Liver (tissue), 9 donors: ENCODE results near the gene CENPN. TPM values are rescaled to one million over a fixed set of nuclear protein-coding genes. Genes with fewer than 3 reads are reported as not detected.

Experiments
- DNase-seq: peaks from one replicate; pipeline ENCODE4 v3.0.0-alpha.2; 2017; ENCODE audit warnings: low spot score
- H3K27ac ChIP-seq, 2 donors: one replicate each; pipeline ENCODE4 v1.7.0; 2013; ENCODE audit warnings: inconsistent platforms in 2 of 2, low read length in 2 of 2, control low read depth in 1 of 2, low read depth in 1 of 2, mild to moderate bottlenecking in 1 of 2
- H3K27me3 ChIP-seq, 4 donors: one replicate each; pipeline versions ENCODE4 v1.6.1 to v1.7.0; 2013; ENCODE audit warnings: low read length in 3 of 4, inconsistent platforms in 1 of 4, mild to moderate bottlenecking in 1 of 4, moderate library complexity in 1 of 4; ENCODE audit not compliant: control insufficient read depth in 4 of 4, insufficient read depth in 4 of 4
- H3K36me3 ChIP-seq, 4 donors: one replicate each; pipeline versions ENCODE4 v1.6.1 to v1.7.0; 2013; ENCODE audit warnings: low read length in 3 of 4, mild to moderate bottlenecking in 3 of 4, low read depth in 1 of 4, moderate library complexity in 1 of 4; ENCODE audit not compliant: control insufficient read depth in 4 of 4, insufficient read depth in 3 of 4
- H3K4me1 ChIP-seq, 4 donors: one replicate each; pipeline versions ENCODE4 v1.6.1 to v1.7.0; 2013; ENCODE audit warnings: low read length in 3 of 4, mild to moderate bottlenecking in 3 of 4, moderate library complexity in 1 of 4; ENCODE audit not compliant: control insufficient read depth in 4 of 4, insufficient read depth in 4 of 4
- H3K4me3 ChIP-seq, 3 donors: one replicate each; pipeline versions ENCODE4 v1.6.1 to v1.7.0; 2013; ENCODE audit warnings: low read length in 3 of 3, control low read depth in 1 of 3, low read depth in 1 of 3, mild to moderate bottlenecking in 1 of 3
- H3K9ac ChIP-seq, 2 donors: one replicate each; pipeline ENCODE4 v1.7.0; 2013; ENCODE audit warnings: low read length in 2 of 2, mild to moderate bottlenecking in 2 of 2, moderate library complexity in 2 of 2, control low read depth in 1 of 2, low read depth in 1 of 2
- H3K9me3 ChIP-seq, 4 donors: one replicate each; pipeline versions ENCODE4 v1.6.1 to v1.7.0; 2013; ENCODE audit warnings: low read length in 3 of 4; ENCODE audit not compliant: control insufficient read depth in 4 of 4
- CTCF ChIP-seq: fragments of 150-350 bp; IDR thresholded peaks from 2 replicates; pipeline ENCODE4 v1.5.1; 2017; ENCODE audit warnings: improper control_type of control experiment, low read depth, low read length; ENCODE audit not compliant: missing input control
- EGR1 ChIP-seq, 2 donors: IDR thresholded peaks; 2 replicates each; pipeline ENCODE4 v1.6.1; 2016 to 2018; ENCODE audit warnings: antibody characterized with exemption in 2 of 2, low read depth in 2 of 2
- FOXA2 ChIP-seq: IDR thresholded peaks from 2 replicates; pipeline ENCODE4 v1.6.1; 2016; ENCODE audit warnings: antibody characterized with exemption
- GABPA ChIP-seq, 2 donors: IDR thresholded peaks in 1 of 2; conservative IDR thresholded peaks in 1 of 2; 2 replicates each; pipeline ENCODE4 v1.6.1; 2016; ENCODE audit warnings: antibody characterized with exemption in 2 of 2, mild to moderate bottlenecking in 1 of 2, moderate library complexity in 1 of 2
- HNF4A ChIP-seq, 2 donors: conservative IDR thresholded peaks; 2 replicates each; pipeline ENCODE4 v1.6.1; 2016; ENCODE audit warnings: antibody characterized with exemption in 2 of 2, mild to moderate bottlenecking in 2 of 2
- HNF4G ChIP-seq: IDR thresholded peaks from 2 replicates; pipeline ENCODE4 v1.6.1; 2016; ENCODE audit warnings: antibody characterized with exemption
- NR2F2 ChIP-seq: IDR thresholded peaks from 2 replicates; pipeline ENCODE4 v1.6.1; 2016; ENCODE audit warnings: antibody characterized with exemption
- RAD21 ChIP-seq, 2 donors: IDR thresholded peaks; 2 replicates each; pipeline ENCODE4 v1.6.1; 2016; ENCODE audit warnings: antibody characterized with exemption in 2 of 2, mild to moderate bottlenecking in 2 of 2
- REST ChIP-seq: IDR thresholded peaks from 2 replicates; pipeline ENCODE4 v1.6.1; 2016; ENCODE audit warnings: antibody characterized with exemption, mild to moderate bottlenecking
- RXRA ChIP-seq, 2 donors: IDR thresholded peaks; 2 replicates each; pipeline ENCODE4 v1.6.1; 2017 to 2018; ENCODE audit warnings: antibody characterized with exemption in 2 of 2, mild to moderate bottlenecking in 1 of 2
- TAF1 ChIP-seq: conservative IDR thresholded peaks from 2 replicates; pipeline ENCODE4 v1.6.1; 2016; ENCODE audit warnings: antibody characterized with exemption, mild to moderate bottlenecking
- WGBS: extraction: QIAGEN DNeasy Blood & Tissue Kit; methylation state at CpG from one replicate; pipeline ENCODE4 v1.1.7; 2013; 5-methylcytosine and 5-hydroxymethylcytosine counted together
- polyA plus RNA-seq, 2 donors: library from polyadenylated mRNA; stranded (reverse) in 1 of 2; unstranded in 1 of 2; fragments of 200-250 nt in 1 of 2; fragments of >200 nt in 1 of 2; fragmentation: Nextera tagmentation in 1 of 2; extraction: Ambion mirVana in 1 of 2; gene quantifications; one replicate each; pipeline versions ENCODE4 v1.2.1 to v1.2.3, GENCODE V29; 2013 to 2015
- total RNA-seq, 2 donors: library from RNA; depleted of rRNA; stranded (reverse); fragments of >200 nt; gene quantifications; one replicate each; pipeline ENCODE4 v1.2.3, GENCODE V29; 2014
- donor health status: healthy.
- donor health status: healthy.
- donor health status: healthy.
- donor health status: healthy.
- donor health status: healthy.

The CENPN gene
- total and polyA plus RNA-seq, 4 donors, result 1.8 to 30.8 (median 7.9) TPM

GRCh38 chr16:81006211-81006812 is 702 bp upstream of the CENPN start:
- H3K36me3 ChIP-seq, result no peaks in the 10 kb centered on the region
- peak; percentile 81 for DNase-seq
- under 1% methylated on average over 50 of the region's 50 CpGs for WGBS
- peaks cover 3 to 38% (median 23%) of the 10 kb centered on the region in 4 donors for H3K4me1 ChIP-seq
- H3K27ac ChIP-seq, result peak overlapping the region; percentile 94 to 100
- H3K27me3 ChIP-seq, result no peaks in the 10 kb centered on the region
- peak; percentile 27 for TF ChIP-seq REST
- no peak for TF ChIP-seq EGR1 (IDR thresholded peaks at IDR 0.05; ENCODE audit: low read depth in 2 of 2)
- TF ChIP-seq GABPA (IDR thresholded peaks at IDR 0.05 in 1 of 2, conservative IDR thresholded peaks at IDR 0.05 in 1 of 2), result no peak
- no peak for TF ChIP-seq HNF4A (conservative IDR thresholded peaks at IDR 0.05)
- H3K9me3 ChIP-seq, result no peaks in the 10 kb centered on the region
- H3K4me3 ChIP-seq, result peak overlapping the region; percentile 88 to 99 (median 95)
- H3K9ac ChIP-seq, result peak overlapping the region; percentile 92 to 95

- no peak for DNase-seq
- H3K9me3 ChIP-seq, result no peaks in the 10 kb centered on the region
- H3K36me3 ChIP-seq, result peaks cover 0 to 3% (median under 1%) of the 10 kb centered on the region in 4 donors
- peaks cover 3 to 30% (median 16%) of the 10 kb centered on the region in 4 donors for H3K4me1 ChIP-seq
- H3K9ac ChIP-seq, result no peak overlapping the region
- H3K4me3 ChIP-seq, result no peak overlapping the region
- WGBS, result 95% methylated on average over 12 of the region's 12 CpGs
- no peak for TF ChIP-seq EGR1 (IDR thresholded peaks at IDR 0.05; ENCODE audit: low read depth in 2 of 2)
- TF ChIP-seq FOXA2, result no peak
- TF ChIP-seq HNF4G, result no peak
- TF ChIP-seq NR2F2, result no peak
- TF ChIP-seq RXRA (IDR thresholded peaks at IDR 0.05), result no peak
- no peak for TF ChIP-seq CTCF
- TF ChIP-seq TAF1, result no peak
- no peak for TF ChIP-seq RAD21 (IDR thresholded peaks at IDR 0.05)
- H3K27ac ChIP-seq, result no peak overlapping the region
- H3K27me3 ChIP-seq, result no peaks in the 10 kb centered on the region
Measured at GRCh38 chr16:81008505-81008789, 1.4 kb downstream of the CENPN start.

- H3K4me3 ChIP-seq, result no peak overlapping the region
- H3K9me3 ChIP-seq, result no peaks in the 10 kb centered on the region
- no peaks in the 10 kb centered on the region for H3K27me3 ChIP-seq
- H3K4me1 ChIP-seq, result peaks cover 0 to 3% (median 0%) of the 10 kb centered on the region in 4 donors
- TF ChIP-seq GABPA (IDR thresholded peaks at IDR 0.05 in 1 of 2, conservative IDR thresholded peaks at IDR 0.05 in 1 of 2), result no peak
- peaks cover 6 to 24% (median 16%) of the 10 kb centered on the region in 4 donors for H3K36me3 ChIP-seq
- no peak overlapping the region for H3K9ac ChIP-seq
- WGBS, result 95% methylated on average over 3 of the region's 3 CpGs
- no peak for DNase-seq
- H3K27ac ChIP-seq, result no peak overlapping the region
Measured at GRCh38 chr16:81012974-81013373, 6.0 kb downstream of the CENPN start.
